ENCODE data around the gene PALS2. TPM values are rescaled to one million over a fixed set of nuclear protein-coding genes. Genes with fewer than 3 reads are reported as not detected.

The PALS2 gene
- total RNA-seq, 1 experiment from 2014 or later: 70.5 TPM

DNA sequence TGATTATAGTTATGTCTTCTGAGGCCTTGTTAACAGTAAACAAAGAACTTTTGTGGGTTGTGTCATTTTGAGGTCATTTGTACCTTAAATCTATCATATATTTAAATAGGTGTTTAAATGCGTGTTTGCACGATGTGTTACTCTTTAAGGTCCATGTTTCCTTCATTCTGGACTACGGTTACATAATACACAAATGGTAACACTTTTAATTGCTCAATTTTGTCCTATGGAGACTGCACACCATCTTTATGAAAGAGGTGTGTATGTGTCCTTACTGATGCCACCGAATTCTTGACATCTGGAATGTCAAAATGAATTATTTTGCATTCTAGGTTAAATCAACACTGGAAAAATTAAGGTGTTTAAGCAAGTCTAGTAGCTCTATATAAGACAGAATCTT, 1.7 kb downstream of the PALS2 start:
- Mint-ChIP-seq H3K4me3 (ENCODE audit: low read depth, unreplicated experiment) (peak overlapping the region; percentile 91), H3K4me1 (ENCODE audit: low read depth, unreplicated experiment) (peaks cover 37% of the 10 kb centered on the region), H3K27ac (ENCODE audit: unreplicated experiment) (peak overlapping the region; percentile 66), H3K36me3 (ENCODE audit: insufficient read depth, unreplicated experiment) (peaks cover 24% of the 10 kb centered on the region), H3K9me3 (ENCODE audit: low read depth, unreplicated experiment) (no peaks in the 10 kb centered on the region), H3K27me3 (ENCODE audit: unreplicated experiment) (peaks cover 24% of the 10 kb centered on the region)
- no peak for DNase-seq
- intact Hi-C loops (cut with micrococcal nuclease; ENCODE audit: unreplicated experiment): loop anchor here (5.0 kb wide), 2 partner anchors 98 to 522 kb away; no protein-coding TSS in a partner anchor
- TF ChIP-seq, protein P1, sequence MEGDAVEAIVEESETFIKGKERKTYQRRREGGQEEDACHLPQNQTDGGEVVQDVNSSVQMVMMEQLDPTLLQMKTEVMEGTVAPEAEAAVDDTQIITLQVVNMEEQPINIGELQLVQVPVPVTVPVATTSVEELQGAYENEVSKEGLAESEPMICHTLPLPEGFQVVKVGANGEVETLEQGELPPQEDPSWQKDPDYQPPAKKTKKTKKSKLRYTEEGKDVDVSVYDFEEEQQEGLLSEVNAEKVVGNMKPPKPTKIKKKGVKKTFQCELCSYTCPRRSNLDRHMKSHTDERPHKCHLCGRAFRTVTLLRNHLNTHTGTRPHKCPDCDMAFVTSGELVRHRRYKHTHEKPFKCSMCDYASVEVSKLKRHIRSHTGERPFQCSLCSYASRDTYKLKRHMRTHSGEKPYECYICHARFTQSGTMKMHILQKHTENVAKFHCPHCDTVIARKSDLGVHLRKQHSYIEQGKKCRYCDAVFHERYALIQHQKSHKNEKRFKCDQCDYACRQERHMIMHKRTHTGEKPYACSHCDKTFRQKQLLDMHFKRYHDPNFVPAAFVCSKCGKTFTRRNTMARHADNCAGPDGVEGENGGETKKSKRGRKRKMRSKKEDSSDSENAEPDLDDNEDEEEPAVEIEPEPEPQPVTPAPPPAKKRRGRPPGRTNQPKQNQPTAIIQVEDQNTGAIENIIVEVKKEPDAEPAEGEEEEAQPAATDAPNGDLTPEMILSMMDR (IDR thresholded peaks at IDR 0.05; ENCODE audit: unreplicated experiment): no peak
- CTCF ChIA-PET: interaction anchor here (0.7 to 1.0 kb wide), 2 partner anchors 8 to 75 kb away, joined by 3 to 9 read pairs; no protein-coding TSS in a partner anchor
- BruUV-seq (replicated peaks): no TSS peak

DNA sequence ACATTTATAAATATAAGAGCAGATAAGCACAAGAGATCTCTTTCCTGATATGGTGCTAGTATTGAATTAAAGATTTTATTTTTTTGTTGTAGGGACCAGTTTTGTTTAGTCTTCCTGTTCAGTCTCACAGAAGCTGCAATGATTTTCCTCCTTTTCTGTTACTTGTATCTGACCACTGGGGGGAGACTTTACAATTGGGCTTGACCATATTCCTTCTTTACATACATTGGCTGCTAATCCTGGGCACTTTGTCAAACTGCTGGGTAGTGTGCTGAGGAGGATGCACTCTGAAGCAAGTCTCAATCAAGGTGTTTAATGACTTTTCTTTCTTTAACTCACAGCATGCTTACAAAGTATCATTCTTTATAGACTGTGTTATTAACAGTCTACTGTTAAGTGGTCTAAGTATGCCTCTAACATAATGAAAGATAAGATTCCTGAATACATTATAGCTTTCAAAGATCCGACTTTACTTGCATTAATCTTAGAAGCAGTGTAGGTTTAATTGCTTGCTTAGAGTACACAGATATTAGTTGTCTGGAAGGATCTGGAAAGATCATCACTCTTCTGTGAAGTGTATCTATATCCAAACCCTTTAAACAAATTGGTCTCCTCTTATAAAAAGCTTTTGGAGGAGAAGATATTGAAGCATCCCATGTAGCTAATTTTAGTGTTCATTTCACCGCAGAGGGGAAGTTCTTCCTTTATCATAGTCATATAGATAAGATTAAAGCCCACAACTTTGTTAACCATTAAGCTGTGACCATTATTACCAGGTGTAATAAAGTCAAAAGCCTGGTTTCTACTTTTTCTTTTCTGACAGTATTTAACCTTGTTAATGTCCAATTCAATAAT, 3.1 kb downstream of the PALS2 start:
- CTCF ChIA-PET: interaction anchor here (0.6 to 1.5 kb wide), 8 partner anchors 11 to 889 kb away, joined by 3 to 7 read pairs (median 3); no protein-coding TSS in a partner anchor
- H3K4me3 Mint-ChIP-seq (ENCODE audit: low read depth, unreplicated experiment): peak overlapping the region; percentile 6
- intact Hi-C loops (cut with micrococcal nuclease; ENCODE audit: unreplicated experiment): loop anchor here (1.0 to 5.0 kb wide), 3 partner anchors 89 to 521 kb away; no protein-coding TSS in a partner anchor
- TF ChIP-seq, protein P1 (IDR thresholded peaks at IDR 0.05; ENCODE audit: unreplicated experiment): peak; percentile 85
- DNase-seq: peak; percentile 56
- H3K27me3 Mint-ChIP-seq (ENCODE audit: unreplicated experiment): peaks cover 10% of the 10 kb centered on the region
- H3K4me1 Mint-ChIP-seq (ENCODE audit: low read depth, unreplicated experiment): peaks cover 50% of the 10 kb centered on the region
- peaks cover 24% of the 10 kb centered on the region for H3K36me3 Mint-ChIP-seq (ENCODE audit: insufficient read depth, unreplicated experiment)
- H3K9me3 Mint-ChIP-seq (ENCODE audit: low read depth, unreplicated experiment): no peaks in the 10 kb centered on the region
- H3K27ac Mint-ChIP-seq (ENCODE audit: unreplicated experiment): no peak overlapping the region
- BruUV-seq (replicated peaks): no TSS peak

DNA sequence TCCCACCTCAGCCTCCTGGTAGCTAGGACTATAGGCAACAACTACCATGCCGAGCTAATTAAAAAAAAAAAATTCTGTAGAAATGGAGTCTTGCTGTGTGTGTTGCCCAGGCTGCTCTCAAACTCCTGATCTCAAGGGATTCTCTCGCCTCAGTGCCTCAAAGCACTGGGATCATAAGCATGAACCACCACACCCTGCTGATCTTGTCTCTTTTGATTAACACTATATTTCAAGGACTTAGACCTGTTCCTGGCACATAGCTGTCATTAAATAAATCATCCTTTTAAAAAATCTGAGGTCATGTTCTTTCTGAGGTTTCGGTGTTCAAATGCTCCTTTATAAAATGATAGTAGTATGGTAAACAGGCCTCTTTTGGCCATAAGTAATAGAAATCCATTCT, 4.8 kb downstream of the PALS2 start:
- H3K27ac Mint-ChIP-seq (ENCODE audit: unreplicated experiment): no peak overlapping the region
- no peak overlapping the region for H3K4me3 Mint-ChIP-seq (ENCODE audit: low read depth, unreplicated experiment)
- H3K4me1 Mint-ChIP-seq (ENCODE audit: low read depth, unreplicated experiment): peaks cover 50% of the 10 kb centered on the region
- DNase-seq: no peak
- CTCF ChIA-PET: interaction anchor here (0.5 kb wide), 1 partner anchor 817 kb away, joined by 4 read pairs; no protein-coding TSS in a partner anchor
- no TSS peak for BruUV-seq (replicated peaks)
- TF ChIP-seq, protein P1 (IDR thresholded peaks at IDR 0.05; ENCODE audit: unreplicated experiment): no peak
- no peaks in the 10 kb centered on the region for H3K9me3 Mint-ChIP-seq (ENCODE audit: low read depth, unreplicated experiment)
- intact Hi-C loops (cut with micrococcal nuclease; ENCODE audit: unreplicated experiment): loop anchor here (5.0 kb wide), 2 partner anchors 101 to 519 kb away; no protein-coding TSS in a partner anchor
- H3K36me3 Mint-ChIP-seq (ENCODE audit: insufficient read depth, unreplicated experiment): peaks cover 17% of the 10 kb centered on the region
- no peaks in the 10 kb centered on the region for H3K27me3 Mint-ChIP-seq (ENCODE audit: unreplicated experiment)

DNA sequence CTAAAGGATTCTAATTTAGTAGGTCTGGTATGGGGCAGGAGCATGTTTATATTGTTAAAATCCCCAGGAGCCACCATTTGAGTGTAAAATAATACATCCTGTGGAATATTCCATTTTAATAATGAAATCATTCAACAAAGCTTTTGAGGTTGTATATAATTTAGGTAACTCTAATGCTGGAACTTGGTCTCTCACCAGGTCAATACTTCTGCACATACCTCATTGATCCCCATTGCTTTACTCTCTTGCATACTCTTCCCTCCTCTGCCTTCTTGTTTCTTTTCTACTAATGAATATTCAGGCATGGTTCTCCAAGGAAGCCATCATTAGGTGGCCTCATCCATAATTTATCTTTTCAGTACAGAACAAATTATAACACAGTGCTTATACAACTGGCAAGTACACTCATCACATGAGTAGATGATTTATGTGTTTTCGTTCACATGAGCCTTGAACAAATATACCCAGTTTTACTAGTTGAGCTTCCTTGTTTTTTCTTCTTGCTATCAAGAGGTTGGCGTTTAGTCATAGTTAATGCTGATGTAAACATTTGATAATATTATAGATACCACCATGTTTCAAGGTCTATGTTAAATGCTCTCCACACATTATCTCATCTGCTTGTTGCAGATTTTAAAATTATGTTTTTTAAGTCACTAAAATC, 7.2 kb downstream of the PALS2 start:
- no peak for DNase-seq
- Mint-ChIP-seq H3K4me1 (ENCODE audit: low read depth, unreplicated experiment) (peaks cover 50% of the 10 kb centered on the region), H3K4me3 (ENCODE audit: low read depth, unreplicated experiment) (no peak overlapping the region), H3K27me3 (ENCODE audit: unreplicated experiment) (no peaks in the 10 kb centered on the region), H3K27ac (ENCODE audit: unreplicated experiment) (peak overlapping the region; percentile 17), H3K9me3 (ENCODE audit: low read depth, unreplicated experiment) (no peaks in the 10 kb centered on the region), H3K36me3 (ENCODE audit: insufficient read depth, unreplicated experiment) (no peaks in the 10 kb centered on the region)
- intact Hi-C loops (cut with micrococcal nuclease; ENCODE audit: unreplicated experiment): no loop called here
- TF ChIP-seq, protein P1 (IDR thresholded peaks at IDR 0.05; ENCODE audit: unreplicated experiment): no peak
- BruUV-seq (replicated peaks): no TSS peak
- CTCF ChIA-PET: interaction anchor here (0.5 to 2.1 kb wide), 5 partner anchors 9 to 642 kb away, joined by 3 to 9 read pairs (median 4); no protein-coding TSS in a partner anchor
